Mesendoderm (in vitro differentiated cells): ENCODE data around the gene PLB1.

ENCODE experiments used
- DNase-seq: peaks from one replicate; pipeline ENCODE4 v3.0.0; 2013
- H2AK5ac ChIP-seq: 2 replicates; pipeline ENCODE4 v1.6.1; 2013; ENCODE audit warnings: low read length, inconsistent platforms
- H2BK120ac ChIP-seq: 2 replicates; pipeline ENCODE4 v1.6.1; 2013; ENCODE audit warnings: low read depth, mild to moderate bottlenecking, low read length, moderate library complexity, mixed read lengths
- H2BK15ac ChIP-seq: replicated peaks from 2 replicates; pipeline ENCODE4 v1.6.1; 2013; ENCODE audit warnings: low read depth, mild to moderate bottlenecking, moderate library complexity
- H2BK5ac ChIP-seq: 2 replicates; pipeline ENCODE4 v1.6.1; 2013; ENCODE audit warnings: low read length, inconsistent platforms
- H3K18ac ChIP-seq: 2 replicates; pipeline ENCODE4 v1.6.1; 2013; ENCODE audit warnings: mild to moderate bottlenecking, low read length, mixed read lengths
- H3K23ac ChIP-seq: one replicate; pipeline ENCODE4 v1.6.1; 2013; ENCODE audit warnings: low read length
- H3K27ac ChIP-seq: 2 replicates; pipeline ENCODE4 v1.5.1; 2013; ENCODE audit warnings: low read depth, mild to moderate bottlenecking, inconsistent platforms, low read length, moderate library complexity
- H3K27me3 ChIP-seq: 2 replicates; pipeline ENCODE4 v1.6.1; 2013; ENCODE audit warnings: low read length, control low read depth, mild to moderate bottlenecking, inconsistent platforms; ENCODE audit not compliant: insufficient read depth, poor library complexity
- H3K36me3 ChIP-seq: 2 replicates; pipeline ENCODE4 v1.6.1; 2013; ENCODE audit warnings: low read length, inconsistent platforms; ENCODE audit not compliant: control insufficient read depth, insufficient read depth
- H3K4ac ChIP-seq: one replicate; pipeline ENCODE4 v1.6.1; 2013; ENCODE audit warnings: low read depth, mild to moderate bottlenecking, low read length, moderate library complexity
- H3K4me1 ChIP-seq: 2 replicates; pipeline ENCODE4 v1.6.1; 2013; ENCODE audit warnings: low read depth, low read length, inconsistent platforms; ENCODE audit not compliant: control insufficient read depth
- H3K4me2 ChIP-seq: 2 replicates; pipeline ENCODE4 v1.6.1; 2013; ENCODE audit warnings: low read length
- H3K4me3 ChIP-seq: 2 replicates; pipeline ENCODE4 v1.5.1; 2013; ENCODE audit warnings: mild to moderate bottlenecking, low read length
- H3K56ac ChIP-seq: one replicate; pipeline ENCODE4 v1.6.1; 2013; ENCODE audit warnings: low read length
- H3K79me1 ChIP-seq: 2 replicates; pipeline ENCODE4 v1.6.1; 2013; ENCODE audit warnings: low read length, inconsistent platforms
- H3K79me2 ChIP-seq: 2 replicates; pipeline ENCODE4 v1.6.1; 2013; ENCODE audit warnings: mild to moderate bottlenecking, low read length; ENCODE audit not compliant: control insufficient read depth, insufficient read depth
- H3K9ac ChIP-seq: 2 replicates; pipeline ENCODE4 v1.6.1; 2013; ENCODE audit warnings: low read length, inconsistent platforms
- H4K5ac ChIP-seq: one replicate; pipeline ENCODE4 v1.6.1; 2013; ENCODE audit warnings: low read length
- H4K8ac ChIP-seq: one replicate; pipeline ENCODE4 v1.6.1; 2013; ENCODE audit warnings: low read depth, mild to moderate bottlenecking, control low read depth, low read length, moderate library complexity
- WGBS: extraction: QIAGEN DNeasy Blood & Tissue Kit; methylation state at CpG from one replicate; pipeline ENCODE4 v1.1.7; 2013; ENCODE audit warnings: low lambda C conversion rate, missing lambda C conversion rate; ENCODE audit not compliant: insufficient coverage; ENCODE audit errors: extremely low coverage; 5-methylcytosine and 5-hydroxymethylcytosine counted together

PLB1 gene

DNA sequence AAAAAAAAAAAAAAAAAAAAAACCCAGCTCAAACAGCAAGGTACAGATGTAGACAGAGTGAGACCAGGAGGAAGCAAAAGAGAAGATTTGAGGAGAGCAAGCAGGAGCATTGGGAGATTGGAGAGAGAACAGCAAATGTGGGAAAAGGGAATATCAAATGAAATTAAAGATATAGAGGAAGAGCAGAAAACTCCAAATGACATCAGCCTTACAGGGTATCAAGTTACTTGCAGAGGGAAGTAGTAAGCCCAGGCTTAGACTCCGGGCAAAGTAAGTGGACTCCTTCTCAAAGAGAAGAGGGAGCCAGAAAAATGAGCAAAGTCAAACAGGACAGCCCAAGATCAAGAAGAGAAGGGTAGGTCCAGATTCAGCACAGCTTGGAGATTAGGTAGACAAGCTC, 162.5 kb downstream of the PLB1 start:
- Histone ChIP-seq H2BK5ac (no peak overlapping the region), H3K23ac (no peak overlapping the region), H4K5ac (no peak overlapping the region), H3K4me3 (no peak overlapping the region), H3K79me1 (no peaks in the 10 kb centered on the region), H3K27ac (no peak overlapping the region), H3K18ac (no peak overlapping the region), H4K8ac (no peak overlapping the region), H2AK5ac (no peak overlapping the region), H3K4me1 (no peaks in the 10 kb centered on the region), H3K4ac (no peak overlapping the region), H2BK15ac (no peak overlapping the region), H3K4me2 (no peak overlapping the region), H3K9ac (no peak overlapping the region), H3K36me3 (no peaks in the 10 kb centered on the region), H3K79me2 (no peaks in the 10 kb centered on the region), H2BK120ac (no peak overlapping the region), H3K56ac (no peak overlapping the region), H3K27me3 (no peaks in the 10 kb centered on the region)
- WGBS, result no CpG with 5 or more reads among the region's 1 CpG
- DNase-seq, result peak; percentile 30

DNA sequence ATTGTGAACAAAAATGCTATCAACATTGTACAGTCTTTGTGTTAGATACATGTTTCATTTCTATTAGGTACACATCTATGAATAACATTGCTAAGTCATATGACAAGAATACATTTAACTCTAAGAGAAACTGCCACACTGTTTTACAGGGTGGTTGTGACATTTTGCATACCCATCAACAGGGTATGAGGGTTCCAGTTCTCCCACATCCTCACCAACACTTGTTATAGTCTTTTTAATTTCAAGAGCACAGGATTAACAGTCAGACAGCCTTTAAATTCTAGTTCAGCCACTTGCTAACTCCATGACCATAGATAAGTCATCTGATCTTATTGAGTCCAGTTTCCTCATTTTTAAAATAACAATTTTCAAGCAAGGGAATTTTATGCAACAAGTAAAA, 163.3 kb downstream of the PLB1 start:
- no peak overlapping the region for H3K4me3 ChIP-seq
- no peak overlapping the region for H2BK15ac ChIP-seq
- no peaks in the 10 kb centered on the region for H3K79me1 ChIP-seq
- no peak overlapping the region for H3K4ac ChIP-seq
- no peak overlapping the region for H3K23ac ChIP-seq
- no peaks in the 10 kb centered on the region for H3K4me1 ChIP-seq
- no peaks in the 10 kb centered on the region for H3K27me3 ChIP-seq
- H4K5ac ChIP-seq, result no peak overlapping the region
- H2BK120ac ChIP-seq, result no peak overlapping the region
- H3K27ac ChIP-seq, result no peak overlapping the region
- H3K9ac ChIP-seq, result no peak overlapping the region
- H4K8ac ChIP-seq, result no peak overlapping the region
- no peak overlapping the region for H3K4me2 ChIP-seq
- H2BK5ac ChIP-seq, result no peak overlapping the region
- H3K56ac ChIP-seq, result no peak overlapping the region
- H3K36me3 ChIP-seq, result no peaks in the 10 kb centered on the region
- H2AK5ac ChIP-seq, result no peak overlapping the region
- H3K79me2 ChIP-seq, result no peaks in the 10 kb centered on the region
- DNase-seq, result no peak
- H3K18ac ChIP-seq, result no peak overlapping the region

DNA sequence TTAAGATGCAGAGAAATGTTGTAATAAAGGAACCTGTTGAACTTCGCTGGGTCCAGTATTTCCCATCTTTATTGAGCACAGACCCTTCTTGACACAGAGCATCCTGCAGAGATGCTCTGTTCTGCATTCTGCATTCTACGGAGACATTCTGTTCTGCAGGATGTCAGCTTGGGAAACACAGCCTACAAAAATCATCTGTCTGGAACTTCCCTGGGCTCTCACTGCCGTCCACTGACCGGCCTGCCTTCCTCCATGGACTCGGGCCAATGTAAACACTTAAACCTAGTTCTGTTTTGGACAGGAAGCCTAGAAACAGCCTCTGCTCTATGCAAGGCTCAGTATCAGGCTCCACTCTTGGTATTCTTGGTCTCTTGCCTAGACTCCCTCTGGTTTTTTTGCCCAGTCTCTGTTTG, 165.7 kb downstream of the PLB1 start:
- WGBS, result no CpG with 5 or more reads among the region's 5 CpGs
- Histone ChIP-seq H3K23ac (no peak overlapping the region), H2BK120ac (no peak overlapping the region), H3K79me2 (no peaks in the 10 kb centered on the region), H2BK15ac (no peak overlapping the region), H3K36me3 (no peaks in the 10 kb centered on the region), H3K4me3 (no peak overlapping the region), H4K8ac (no peak overlapping the region), H2AK5ac (no peak overlapping the region), H3K27ac (no peak overlapping the region), H3K4ac (no peak overlapping the region), H3K18ac (no peak overlapping the region), H3K9ac (no peak overlapping the region), H3K56ac (no peak overlapping the region), H2BK5ac (no peak overlapping the region), H3K79me1 (no peaks in the 10 kb centered on the region), H3K4me1 (no peaks in the 10 kb centered on the region), H3K27me3 (no peaks in the 10 kb centered on the region), H3K4me2 (no peak overlapping the region), H4K5ac (no peak overlapping the region)
- DNase-seq, result no peak

DNA sequence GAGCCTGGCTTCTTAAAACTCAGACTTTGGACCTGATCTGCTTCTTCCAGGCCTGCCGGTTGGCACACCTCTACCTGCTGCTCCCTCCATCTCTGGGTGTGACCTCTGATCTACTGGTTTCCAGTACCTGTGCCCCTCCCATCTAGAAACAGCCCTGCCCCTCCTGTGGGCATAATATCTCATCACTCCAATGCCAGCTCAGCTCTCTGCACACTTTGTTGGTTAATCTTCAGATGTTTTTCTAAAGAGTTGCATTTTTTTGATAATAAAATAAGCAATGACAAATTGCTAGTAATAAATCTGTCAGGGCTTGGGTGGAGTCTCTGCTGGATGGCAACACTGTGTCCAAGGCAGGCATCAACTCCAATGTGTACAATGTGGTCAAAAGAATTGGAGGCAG, 166.2 kb downstream of the PLB1 start:
- no peak for DNase-seq
- Histone ChIP-seq H3K36me3 (no peaks in the 10 kb centered on the region), H3K18ac (no peak overlapping the region), H3K27me3 (no peaks in the 10 kb centered on the region), H2AK5ac (no peak overlapping the region), H2BK5ac (no peak overlapping the region), H3K4me1 (no peaks in the 10 kb centered on the region), H3K4ac (no peak overlapping the region), H2BK120ac (no peak overlapping the region), H3K9ac (no peak overlapping the region), H4K5ac (no peak overlapping the region), H4K8ac (no peak overlapping the region), H3K4me3 (no peak overlapping the region), H3K27ac (no peak overlapping the region), H3K79me2 (no peaks in the 10 kb centered on the region), H2BK15ac (no peak overlapping the region), H3K23ac (no peak overlapping the region), H3K56ac (no peak overlapping the region), H3K4me2 (no peak overlapping the region), H3K79me1 (no peaks in the 10 kb centered on the region)
- WGBS, result no CpG with 5 or more reads among the region's 1 CpG

DNA sequence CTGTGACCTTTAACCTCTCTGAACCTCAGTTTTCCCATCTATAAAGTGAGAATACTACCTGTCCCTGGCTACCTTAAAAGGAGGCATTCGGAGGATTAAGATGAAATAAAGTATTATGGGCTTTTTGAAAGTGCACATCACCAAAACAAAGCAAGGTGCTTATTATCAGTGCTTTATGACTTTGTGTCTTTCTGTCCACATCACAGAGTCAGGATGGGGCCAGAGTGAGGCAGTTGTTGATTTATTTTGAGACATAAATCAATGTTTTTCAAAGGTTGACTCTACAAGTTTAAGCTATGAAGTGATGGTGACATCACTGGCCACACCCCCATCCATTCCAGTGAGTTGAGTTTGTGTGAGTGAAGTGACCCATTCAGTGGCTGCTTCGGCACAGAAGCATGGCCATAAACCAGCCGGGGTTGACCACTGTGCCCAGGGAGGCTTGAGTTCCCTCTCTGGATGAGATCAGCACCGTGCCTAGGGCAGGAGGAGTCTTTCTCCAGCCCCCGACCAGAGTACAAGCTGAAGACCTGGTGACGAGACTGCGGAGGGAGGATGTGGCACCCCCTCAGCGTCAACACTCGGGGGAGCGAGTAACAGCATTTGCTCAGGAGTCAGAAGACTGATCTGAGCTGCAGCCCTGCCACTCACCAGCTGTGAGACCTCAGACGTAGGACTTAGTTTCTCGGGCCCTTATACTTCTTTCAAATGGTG, 166.8 kb downstream of the PLB1 start:
- H3K4me1 ChIP-seq, result no peaks in the 10 kb centered on the region
- H3K79me1 ChIP-seq, result no peaks in the 10 kb centered on the region
- no peak overlapping the region for H2BK15ac ChIP-seq

DNA sequence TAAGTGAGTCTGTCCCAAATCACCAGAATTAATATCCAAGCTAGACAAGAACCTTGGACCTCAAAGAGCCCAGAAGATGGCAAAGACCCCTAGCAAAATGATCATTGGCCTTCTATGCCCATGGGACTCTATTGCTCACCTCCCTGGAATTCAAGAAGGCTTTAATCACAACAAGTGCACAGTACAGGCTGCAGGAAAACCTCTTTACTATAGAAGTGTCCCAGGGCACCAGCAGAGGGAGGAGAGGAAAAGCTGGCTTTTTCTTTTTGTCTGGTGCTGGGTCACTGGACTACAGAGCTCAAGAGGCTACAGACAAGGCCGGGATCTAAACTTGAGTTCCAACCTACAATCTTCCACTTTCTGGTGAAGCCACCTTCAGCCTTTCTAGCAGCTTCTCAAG, 167.5 kb downstream of the PLB1 start:
- Histone ChIP-seq H3K27me3 (no peaks in the 10 kb centered on the region), H2BK120ac (no peak overlapping the region), H3K79me2 (no peaks in the 10 kb centered on the region), H2AK5ac (no peak overlapping the region), H3K27ac (no peak overlapping the region), H3K4me3 (no peak overlapping the region), H3K4me1 (no peaks in the 10 kb centered on the region), H3K4ac (no peak overlapping the region), H2BK5ac (no peak overlapping the region), H4K5ac (no peak overlapping the region), H2BK15ac (no peak overlapping the region), H3K79me1 (no peaks in the 10 kb centered on the region), H3K23ac (no peak overlapping the region), H3K36me3 (no peaks in the 10 kb centered on the region), H3K9ac (no peak overlapping the region), H3K56ac (no peak overlapping the region), H3K4me2 (no peak overlapping the region), H4K8ac (no peak overlapping the region), H3K18ac (no peak overlapping the region)
- no CpG with 5 or more reads among the region's 1 CpG for WGBS
- no peak for DNase-seq

More for the DNA sequence above, 166.8 kb downstream of the PLB1 start:
- no CpG with 5 or more reads among the region's 12 CpGs for WGBS
- Histone ChIP-seq H2BK120ac (no peak overlapping the region), H3K4me2 (no peak overlapping the region), H3K18ac (no peak overlapping the region), H3K36me3 (no peaks in the 10 kb centered on the region), H3K9ac (no peak overlapping the region), H2AK5ac (no peak overlapping the region), H3K4me3 (no peak overlapping the region), H2BK5ac (no peak overlapping the region), H4K8ac (no peak overlapping the region), H3K23ac (no peak overlapping the region), H3K27ac (no peak overlapping the region), H3K4ac (no peak overlapping the region), H3K56ac (no peak overlapping the region), H4K5ac (no peak overlapping the region), H3K27me3 (no peaks in the 10 kb centered on the region), H3K79me2 (no peaks in the 10 kb centered on the region)
- no peak for DNase-seq
